K562 (cell line): ENCODE measurements around the gene HNRNPH3.

ENCODE experiments used
- CBFB ChIP-seq: sonication (generic); formaldehyde crosslinking; IDR thresholded peaks from 2 replicates; pipeline ENCODE4 v1.4.0; 2020; ENCODE audit warnings: mild to moderate bottlenecking, missing genetic modification reagents
- CBX5 ChIP-seq: IDR thresholded peaks from 2 replicates; pipeline ENCODE4 v1.6.1; 2014; ENCODE audit warnings: low read depth, borderline replicate concordance
- CTCF ChIP-seq, 3 experiments: IDR thresholded peaks in 2 of 3; conservative IDR thresholded peaks in 1 of 3; 2 replicates each; pipeline ENCODE4 v1.5.1; 2011 to 2012; ENCODE audit warnings: low read length in 3 of 3, mild to moderate bottlenecking in 3 of 3, control low read depth in 2 of 3, improper control_type of control experiment in 1 of 3, inconsistent platforms in 1 of 3, low read depth in 1 of 3, mixed read lengths in 1 of 3, moderate library complexity in 1 of 3; ENCODE audit not compliant: insufficient read depth in 2 of 3
- E2F4 ChIP-seq: sonication (generic); formaldehyde crosslinking; IDR thresholded peaks from 2 replicates; pipeline ENCODE4 v1.8.0; 2022; ENCODE audit warnings: mild to moderate bottlenecking, low read depth, missing genetic modification reagents
- ELF2 ChIP-seq: fragments of 250-450 bp; sonication (Bioruptor Pico); IDR thresholded peaks from 2 replicates; pipeline ENCODE4 v1.5.0; 2021; ENCODE audit warnings: mild to moderate bottlenecking
- FOXA1 ChIP-seq: fragments of 450-650 bp; IDR thresholded peaks from 2 replicates; pipeline ENCODE4 v1.6.1; 2016; ENCODE audit warnings: mild to moderate bottlenecking, borderline replicate concordance
- GATA2 ChIP-seq: sonication (generic); formaldehyde crosslinking; IDR thresholded peaks from 2 replicates; pipeline ENCODE4 v1.4.0; 2020; ENCODE audit warnings: mild to moderate bottlenecking, missing genetic modification reagents
- KDM1A ChIP-seq, 2 experiments: fragments of 450-650 bp; IDR thresholded peaks; 2 replicates each; pipeline ENCODE4 v1.6.1; 2016; ENCODE audit warnings: mild to moderate bottlenecking in 2 of 2
- PHF8 ChIP-seq: fragments of 200-600 bp; sonication (generic); IDR thresholded peaks from 2 replicates; pipeline ENCODE4 v1.6.1; 2012; ENCODE audit warnings: mixed run types, mild to moderate bottlenecking, inconsistent platforms, low read length, moderate library complexity, borderline replicate concordance
- RNF219 ChIP-seq: fragments of 250-450 bp; sonication (Bioruptor Pico); IDR thresholded peaks from 2 replicates; pipeline ENCODE4 v1.5.0; 2022; ENCODE audit warnings: mild to moderate bottlenecking
- SRSF7 ChIP-seq: fragments of 200-400 bp; formaldehyde crosslinking; optimal IDR thresholded peaks from 2 replicates; pipeline ENCODE3; 2017; ENCODE audit warnings: mild to moderate bottlenecking, low read depth, low read length
- TARDBP ChIP-seq: fragments of 450-650 bp; IDR thresholded peaks from 2 replicates; pipeline ENCODE4 v1.6.1; 2016
- ZFP36 ChIP-seq: fragments of 150-350 bp; IDR thresholded peaks from 2 replicates; pipeline ENCODE4 v1.6.1; 2018; ENCODE audit warnings: low read length, low read depth; ENCODE audit not compliant: partially characterized antibody

GRCh38 chr10:68348265-68348741 lies 16.4 kb downstream of the HNRNPH3 start:
- TF ChIP-seq SRSF7 = no peak
- no peak for TF ChIP-seq FOXA1
- TF ChIP-seq ELF2 (CRISPR knock-in tag) = no peak
- no peak for TF ChIP-seq E2F4 (CRISPR knock-in tag)
- TF ChIP-seq PHF8 = no peak
- 0 out of 2 replicates have a peak, but pooled peaks have one; percentile 15 for TF ChIP-seq CBX5
- TF ChIP-seq CBFB (CRISPR knock-in tag) = no peak
- no peak for TF ChIP-seq GATA2 (CRISPR knock-in tag)
- no peak for TF ChIP-seq KDM1A (IDR thresholded peaks at IDR 0.05)
- TF ChIP-seq TARDBP = no peak
- TF ChIP-seq RNF219 = no peak
- TF ChIP-seq ZFP36 = no peak
- peak; percentile 74 to 82 (median 80) for TF ChIP-seq CTCF (IDR thresholded peaks at IDR 0.05 in 2 of 3, conservative IDR thresholded peaks at IDR 0.05 in 1 of 3; ENCODE audit: insufficient read depth in 2 of 3, low read depth in 1 of 3, low read length in 3 of 3)
